Measurements from ENCODE around the gene CTPS1.

GRCh38 chr1:40982721-40983120 lies 3.2 kb downstream of the CTPS1 start:
- no peak for TF ChIP-seq JUND (CRISPR knock-in tag; IDR thresholded peaks at IDR 0.05)
- no peak for TF ChIP-seq CHD2 (IDR thresholded peaks at IDR 0.05; ENCODE audit: low read depth, low read length)
- TF ChIP-seq ETV6 (CRISPR knock-in tag; conservative IDR thresholded peaks at IDR 0.05): no peak
- no peak for TF ChIP-seq THAP9 (CRISPR knock-in tag; IDR thresholded peaks at IDR 0.05; ENCODE audit: borderline replicate concordance)
- TF ChIP-seq SSRP1 (CRISPR knock-in tag; IDR thresholded peaks at IDR 0.05): no peak
- no peak for TF ChIP-seq ZNF629 (CRISPR knock-in tag; conservative IDR thresholded peaks at IDR 0.05)
- TF ChIP-seq POLR2A (IDR thresholded peaks at IDR 0.05; ENCODE audit: insufficient read depth in 1 of 2, low read depth in 2 of 2, low read length in 2 of 2): no peak
- no peak for TF ChIP-seq ATF7 (IDR thresholded peaks at IDR 0.05)
- no peak for TF ChIP-seq ATF7 (CRISPR knock-in tag; IDR thresholded peaks at IDR 0.05)
